ENCODE measurements around the gene ASB7.
"Not testable (repeated sequence)": the region's sequence is repeated elsewhere in the genome, so short reads cannot be mapped to it uniquely, and the experiment has no call there.

Gene ASB7

GRCh38 chr15:100672959-100673358 lies 70.6 kb downstream of the ASB7 start:
- DNase-seq, result no peak
- H3K4me3 ChIP-seq (ENCODE audit: low read length), result no peak overlapping the region
- H3K4me1 ChIP-seq (ENCODE audit: low read length), result no peaks in the 10 kb centered on the region
- TF ChIP-seq, protein P1, sequence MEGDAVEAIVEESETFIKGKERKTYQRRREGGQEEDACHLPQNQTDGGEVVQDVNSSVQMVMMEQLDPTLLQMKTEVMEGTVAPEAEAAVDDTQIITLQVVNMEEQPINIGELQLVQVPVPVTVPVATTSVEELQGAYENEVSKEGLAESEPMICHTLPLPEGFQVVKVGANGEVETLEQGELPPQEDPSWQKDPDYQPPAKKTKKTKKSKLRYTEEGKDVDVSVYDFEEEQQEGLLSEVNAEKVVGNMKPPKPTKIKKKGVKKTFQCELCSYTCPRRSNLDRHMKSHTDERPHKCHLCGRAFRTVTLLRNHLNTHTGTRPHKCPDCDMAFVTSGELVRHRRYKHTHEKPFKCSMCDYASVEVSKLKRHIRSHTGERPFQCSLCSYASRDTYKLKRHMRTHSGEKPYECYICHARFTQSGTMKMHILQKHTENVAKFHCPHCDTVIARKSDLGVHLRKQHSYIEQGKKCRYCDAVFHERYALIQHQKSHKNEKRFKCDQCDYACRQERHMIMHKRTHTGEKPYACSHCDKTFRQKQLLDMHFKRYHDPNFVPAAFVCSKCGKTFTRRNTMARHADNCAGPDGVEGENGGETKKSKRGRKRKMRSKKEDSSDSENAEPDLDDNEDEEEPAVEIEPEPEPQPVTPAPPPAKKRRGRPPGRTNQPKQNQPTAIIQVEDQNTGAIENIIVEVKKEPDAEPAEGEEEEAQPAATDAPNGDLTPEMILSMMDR (IDR thresholded peaks at IDR 0.05; ENCODE audit: low read length), result no peak
- TF ChIP-seq EZH2phosphoT487 (IDR thresholded peaks at IDR 0.05; ENCODE audit: low read length) (no peak), EZH2 (optimal IDR thresholded peaks at IDR 0.05; ENCODE audit: low read depth, low read length) (no peak)
- no peaks in the 10 kb centered on the region for H3K36me3 ChIP-seq (replicated peaks; ENCODE audit: insufficient read depth, low read length)
- H2AFZ ChIP-seq (ENCODE audit: low read length), result no peak overlapping the region
- H3K9me2 ChIP-seq (replicated peaks; ENCODE audit: insufficient read depth, low read length), result no peaks in the 10 kb centered on the region
- no peak overlapping the region for H3K4me2 ChIP-seq (ENCODE audit: low read depth, low read length)
- H3F3A ChIP-seq (ENCODE audit: insufficient read depth, low read length), result no peaks in the 10 kb centered on the region
- no peaks in the 10 kb centered on the region for H3K27me3 ChIP-seq (replicated peaks; ENCODE audit: insufficient read depth, low read length)
- no peaks in the 10 kb centered on the region for H3K79me2 ChIP-seq (ENCODE audit: low read length)
- H3K9me3 ChIP-seq (replicated peaks; ENCODE audit: insufficient read depth, low read length), result no peaks in the 10 kb centered on the region
- H4K20me1 ChIP-seq (ENCODE audit: insufficient read depth, low read length), result no peaks in the 10 kb centered on the region
- no peak overlapping the region for H3K9ac ChIP-seq (ENCODE audit: low read length)
- H3K27ac ChIP-seq (ENCODE audit: low read length), result no peak overlapping the region

DNA sequence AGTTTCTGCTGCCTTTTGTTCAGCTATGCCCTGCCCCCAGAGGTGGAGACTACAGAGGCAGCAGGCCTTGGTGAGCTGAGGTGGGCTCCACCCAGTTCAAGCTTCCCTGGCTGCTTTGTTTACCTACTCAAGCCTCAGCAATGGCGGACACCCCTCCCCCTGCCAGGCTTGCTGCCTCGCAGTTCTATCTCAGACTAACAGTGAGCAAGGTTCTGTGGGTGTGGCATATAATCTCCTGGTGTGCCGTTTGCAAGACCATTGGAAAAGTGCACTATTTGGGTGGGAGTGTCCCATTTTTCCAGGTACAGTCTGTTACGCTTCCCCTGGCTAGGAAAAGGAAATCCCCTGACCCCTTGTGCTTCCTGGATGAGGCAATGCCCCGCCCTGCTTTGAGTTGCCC lies 76.8 kb downstream of the ASB7 start:
- not testable (repeated sequence) for H3K9me2 ChIP-seq (replicated peaks; ENCODE audit: insufficient read depth, low read length); H3K36me3 ChIP-seq (replicated peaks; ENCODE audit: insufficient read depth, low read length); H3K4me3 ChIP-seq (ENCODE audit: low read length); DNase-seq; H3K4me2 ChIP-seq (ENCODE audit: low read depth, low read length); H3K27me3 ChIP-seq (replicated peaks; ENCODE audit: insufficient read depth, low read length); H3F3A ChIP-seq (ENCODE audit: insufficient read depth, low read length); H3K9ac ChIP-seq (ENCODE audit: low read length); H4K20me1 ChIP-seq (ENCODE audit: insufficient read depth, low read length); H3K27ac ChIP-seq (ENCODE audit: low read length); H2AFZ ChIP-seq (ENCODE audit: low read length); H3K4me1 ChIP-seq (ENCODE audit: low read length); H3K9me3 ChIP-seq (replicated peaks; ENCODE audit: insufficient read depth, low read length); H3K79me2 ChIP-seq (ENCODE audit: low read length)

DNA sequence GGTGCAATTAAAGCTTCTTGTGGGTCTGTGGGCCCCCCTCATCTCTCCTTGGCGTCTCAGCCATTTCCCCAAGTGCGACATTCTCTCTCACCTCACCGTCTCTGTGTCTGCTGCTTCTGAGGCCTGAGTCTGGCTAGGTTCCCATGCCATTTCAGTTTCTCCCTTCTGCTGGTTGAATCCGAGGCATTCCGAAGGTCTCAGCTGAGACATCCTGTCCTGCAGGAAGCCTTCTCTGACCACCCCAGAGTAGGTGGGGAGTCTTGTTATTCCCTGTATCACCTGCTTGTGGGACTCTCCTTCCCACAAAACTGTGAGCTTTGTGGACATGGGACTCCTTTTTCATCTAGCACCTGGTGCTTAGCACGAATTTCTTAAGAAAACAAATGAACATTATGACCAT lies 78.3 kb downstream of the ASB7 start:
- DNase-seq, result no peak
- Histone ChIP-seq H3K4me1 (ENCODE audit: low read length) (no peaks in the 10 kb centered on the region), H3K4me3 (ENCODE audit: low read length) (no peak overlapping the region), H3K27me3 (replicated peaks; ENCODE audit: insufficient read depth, low read length) (no peaks in the 10 kb centered on the region), H4K20me1 (ENCODE audit: insufficient read depth, low read length) (no peaks in the 10 kb centered on the region), H3K9me3 (replicated peaks; ENCODE audit: insufficient read depth, low read length) (no peaks in the 10 kb centered on the region), H2AFZ (ENCODE audit: low read length) (no peak overlapping the region), H3K79me2 (ENCODE audit: low read length) (no peaks in the 10 kb centered on the region), H3K36me3 (replicated peaks; ENCODE audit: insufficient read depth, low read length) (no peaks in the 10 kb centered on the region), H3K4me2 (ENCODE audit: low read depth, low read length) (no peak overlapping the region), H3K9me2 (replicated peaks; ENCODE audit: insufficient read depth, low read length) (no peaks in the 10 kb centered on the region), H3F3A (ENCODE audit: insufficient read depth, low read length) (no peaks in the 10 kb centered on the region), H3K9ac (ENCODE audit: low read length) (no peak overlapping the region), H3K27ac (ENCODE audit: low read length) (no peak overlapping the region)
- TF ChIP-seq, protein P1 (IDR thresholded peaks at IDR 0.05; ENCODE audit: low read length), result no peak
- TF ChIP-seq EZH2 (optimal IDR thresholded peaks at IDR 0.05; ENCODE audit: low read depth, low read length) (no peak), EZH2phosphoT487 (IDR thresholded peaks at IDR 0.05; ENCODE audit: low read length) (no peak)

DNA sequence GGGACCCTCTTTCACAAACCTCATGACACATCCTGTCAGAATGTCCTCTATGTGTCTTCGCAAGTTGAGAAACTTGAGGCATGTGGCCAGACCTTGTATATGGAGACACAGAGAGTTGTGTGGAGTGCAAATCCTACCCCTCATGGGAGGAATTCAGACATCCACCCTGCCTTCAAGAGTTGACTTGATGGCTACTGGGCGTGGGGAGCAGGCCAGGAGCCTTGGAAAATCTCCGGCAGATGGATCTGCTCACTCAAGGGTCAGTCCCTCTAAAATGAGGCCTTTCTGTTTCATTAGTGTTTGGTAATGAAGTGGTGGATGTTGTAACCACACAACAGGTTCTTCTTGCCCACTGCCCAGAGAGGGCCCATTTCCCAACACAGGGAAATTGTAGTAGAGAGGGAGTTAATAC lies 79.0 kb downstream of the ASB7 start:
- Histone ChIP-seq H3K4me3 (ENCODE audit: low read length) (no peak overlapping the region), H3K36me3 (replicated peaks; ENCODE audit: insufficient read depth, low read length) (no peaks in the 10 kb centered on the region), H3K27ac (ENCODE audit: low read length) (no peak overlapping the region), H3K9me3 (replicated peaks; ENCODE audit: insufficient read depth, low read length) (no peaks in the 10 kb centered on the region), H2AFZ (ENCODE audit: low read length) (no peak overlapping the region), H3K79me2 (ENCODE audit: low read length) (no peaks in the 10 kb centered on the region), H3K4me2 (ENCODE audit: low read depth, low read length) (no peak overlapping the region), H4K20me1 (ENCODE audit: insufficient read depth, low read length) (no peaks in the 10 kb centered on the region), H3K9me2 (replicated peaks; ENCODE audit: insufficient read depth, low read length) (no peaks in the 10 kb centered on the region), H3K9ac (ENCODE audit: low read length) (no peak overlapping the region), H3F3A (ENCODE audit: insufficient read depth, low read length) (no peaks in the 10 kb centered on the region), H3K27me3 (replicated peaks; ENCODE audit: insufficient read depth, low read length) (no peaks in the 10 kb centered on the region), H3K4me1 (ENCODE audit: low read length) (no peaks in the 10 kb centered on the region)
- TF ChIP-seq, protein P1 (IDR thresholded peaks at IDR 0.05; ENCODE audit: low read length), result no peak
- no peak for TF ChIP-seq EZH2 (optimal IDR thresholded peaks at IDR 0.05; ENCODE audit: low read depth, low read length)
- TF ChIP-seq EZH2phosphoT487 (IDR thresholded peaks at IDR 0.05; ENCODE audit: low read length), result no peak
- DNase-seq, result no peak
